Smooth muscle cell (in vitro differentiated cells): Measurements from ENCODE around the gene HMGN1. TPM values are rescaled to one million over a fixed set of nuclear protein-coding genes. Genes with fewer than 3 reads are reported as not detected.

Source experiments
- DNase-seq: peaks from one replicate; lab custom pipeline; 2025; ENCODE audit not compliant: unreplicated experiment; lab: John Stamatoyannopoulos, UW
- H2AFZ ChIP-seq: fragments of 200-600 bp; sonication (generic); 2 replicates; pipeline ENCODE4 v1.6.0; 2016; ENCODE audit warnings: antibody characterized with exemption, low read depth, mild to moderate bottlenecking
- H3F3A ChIP-seq: fragments of 200-600 bp; sonication (generic); 2 replicates; pipeline ENCODE4 v1.6.0; 2017; ENCODE audit warnings: antibody characterized with exemption, low read depth
- H3K27ac ChIP-seq: fragments of 200-600 bp; sonication (generic); 2 replicates; pipeline ENCODE4 v1.5.1; 2016; ENCODE audit warnings: low read depth, mild to moderate bottlenecking
- H3K27me3 ChIP-seq: fragments of 200-600 bp; sonication (generic); 2 replicates; pipeline ENCODE4 v1.6.1; 2016; ENCODE audit warnings: low read depth, mild to moderate bottlenecking
- H3K36me3 ChIP-seq: fragments of 200-600 bp; sonication (generic); 2 replicates; pipeline ENCODE4 v1.5.1; 2016; ENCODE audit warnings: low read depth
- H3K4me1 ChIP-seq: fragments of 200-600 bp; sonication (generic); 2 replicates; pipeline ENCODE4 v1.5.1; 2016; ENCODE audit warnings: low read depth
- H3K4me2 ChIP-seq: fragments of 200-600 bp; sonication (generic); 2 replicates; pipeline ENCODE4 v1.6.0; 2016; ENCODE audit warnings: mild to moderate bottlenecking
- H3K4me3 ChIP-seq: fragments of 200-600 bp; sonication (generic); 2 replicates; pipeline ENCODE4 v1.5.1; 2016; ENCODE audit warnings: mild to moderate bottlenecking
- H3K79me2 ChIP-seq: fragments of 200-600 bp; sonication (generic); 2 replicates; pipeline ENCODE4 v1.6.0; 2016; ENCODE audit warnings: low read depth, mild to moderate bottlenecking
- H3K9ac ChIP-seq: fragments of 200-600 bp; sonication (generic); 2 replicates; pipeline ENCODE4 v1.6.0; 2016; ENCODE audit warnings: low read depth
- H3K9me3 ChIP-seq: fragments of 200-600 bp; sonication (generic); replicated peaks from 2 replicates; pipeline ENCODE4 v1.5.1; 2016; ENCODE audit warnings: low read depth
- H4K20me1 ChIP-seq: fragments of 200-600 bp; sonication (generic); 2 replicates; pipeline ENCODE4 v1.6.0; 2016; ENCODE audit warnings: low read depth
- CTCF ChIP-seq: fragments of 200-600 bp; sonication (generic); IDR thresholded peaks from 2 replicates; pipeline ENCODE4 v1.5.1; 2017; ENCODE audit warnings: borderline replicate concordance, mild to moderate bottlenecking, antibody characterized with exemption; ENCODE audit not compliant: insufficient read depth, poor library complexity, severe bottlenecking
- WGBS: methylation state at CpG from one replicate; pipeline ENCODE4 v1.1.7; 2016; ENCODE audit warnings: low lambda C conversion rate; 5-methylcytosine and 5-hydroxymethylcytosine counted together
- polyA plus RNA-seq: library from polyadenylated mRNA; unstranded; fragments of >200 nt; fragmentation: Nextera tagmentation; extraction: Ambion mirVana; gene quantifications from 2 replicates; pipeline ENCODE4 v1.2.1, GENCODE V29; 2016
- total RNA-seq: library from RNA; depleted of rRNA; stranded (reverse); fragments of >200 nt; gene quantifications from 2 replicates; pipeline ENCODE4 v1.2.3, GENCODE V29; 2014

Gene HMGN1
- total and polyA plus RNA-seq, 2 experiments from 2014 or later = 396 to 427 TPM

- peak overlapping the region; percentile 94 for H3K4me2 ChIP-seq
- WGBS = 75% methylated on average over 19 of the region's 19 CpGs
Measured at GRCh38 chr21:39350094-39351005, 1.5 kb upstream of the HMGN1 start.

GRCh38 chr21:39349211-39350093 is 564 bp upstream of the HMGN1 start:
- Histone ChIP-seq H2AFZ (peak overlapping the region; percentile 94), H3K79me2 (peaks cover 40% of the 10 kb centered on the region), H3K4me3 (peak overlapping the region; percentile 90), H4K20me1 (peaks cover 39% of the 10 kb centered on the region), H3K4me1 (peaks cover 36% of the 10 kb centered on the region), H3F3A (peaks cover 15% of the 10 kb centered on the region), H3K27ac (peak overlapping the region; percentile 70), H3K4me2 (peak overlapping the region; percentile 94), H3K9me3 (no peaks in the 10 kb centered on the region), H3K27me3 (no peaks in the 10 kb centered on the region), H3K9ac (peak overlapping the region; percentile 56), H3K36me3 (peaks cover 7% of the 10 kb centered on the region)
- TF ChIP-seq CTCF = no peak
- peak; percentile 94 for DNase-seq
- WGBS = 12% methylated on average over 40 of the region's 56 CpGs

More at GRCh38 chr21:39350094-39351005, 1.5 kb upstream of the HMGN1 start:
- Histone ChIP-seq H3K9ac (peak overlapping the region; percentile 56), H3F3A (peaks cover 13% of the 10 kb centered on the region), H3K27me3 (no peaks in the 10 kb centered on the region), H3K27ac (peak overlapping the region; percentile 70), H3K4me1 (peaks cover 29% of the 10 kb centered on the region), H3K9me3 (no peaks in the 10 kb centered on the region), H4K20me1 (peaks cover 30% of the 10 kb centered on the region), H3K79me2 (peaks cover 31% of the 10 kb centered on the region), H2AFZ (peak overlapping the region; percentile 94), H3K36me3 (peaks cover 7% of the 10 kb centered on the region), H3K4me3 (peak overlapping the region; percentile 90)
- DNase-seq = no peak
- TF ChIP-seq CTCF = no peak

GRCh38 chr21:39348040-39348354 is 891 bp downstream of the HMGN1 start:
- Histone ChIP-seq H3K4me1 (peaks cover 36% of the 10 kb centered on the region), H3K9ac (peak overlapping the region; percentile 94), H3K9me3 (no peaks in the 10 kb centered on the region), H3K27me3 (no peaks in the 10 kb centered on the region), H3K79me2 (peaks cover 43% of the 10 kb centered on the region), H3F3A (peaks cover 15% of the 10 kb centered on the region), H2AFZ (peak overlapping the region; percentile 7), H4K20me1 (peaks cover 52% of the 10 kb centered on the region), H3K36me3 (peaks cover 7% of the 10 kb centered on the region), H3K4me2 (peak overlapping the region; percentile 99), H3K27ac (peak overlapping the region; percentile 88), H3K4me3 (peak overlapping the region; percentile 90)
- no peak for DNase-seq
- TF ChIP-seq CTCF = no peak
- under 1% methylated on average over 11 of the region's 11 CpGs for WGBS
